Astrocyte of the cerebellum (primary cell): Measurements from ENCODE around the gene AKAP4.

ENCODE experiments used
- DNase-seq: peaks from one replicate; pipeline ENCODE4 v3.0.0-alpha.2; 2011; ENCODE audit warnings: low read depth
- H3K4me3 ChIP-seq: 2 replicates; pipeline ENCODE4 v1.5.1; 2011; ENCODE audit warnings: mild to moderate bottlenecking, low read depth, low read length, moderate library complexity
- in situ Hi-C: cut with HindIII; loops from 2 replicates; pipeline ENCODE4 v1.10.0; 2017; ENCODE audit warnings: low sequenced_read_pairs
- TF ChIP-seq, protein P1 (sequence below): IDR thresholded peaks from 2 replicates; pipeline ENCODE4 v1.5.1; 2012; ENCODE audit warnings: low read length, low read depth, moderate library complexity, mild to moderate bottlenecking; ENCODE audit errors: missing control alignments

The AKAP4 gene, protein sequence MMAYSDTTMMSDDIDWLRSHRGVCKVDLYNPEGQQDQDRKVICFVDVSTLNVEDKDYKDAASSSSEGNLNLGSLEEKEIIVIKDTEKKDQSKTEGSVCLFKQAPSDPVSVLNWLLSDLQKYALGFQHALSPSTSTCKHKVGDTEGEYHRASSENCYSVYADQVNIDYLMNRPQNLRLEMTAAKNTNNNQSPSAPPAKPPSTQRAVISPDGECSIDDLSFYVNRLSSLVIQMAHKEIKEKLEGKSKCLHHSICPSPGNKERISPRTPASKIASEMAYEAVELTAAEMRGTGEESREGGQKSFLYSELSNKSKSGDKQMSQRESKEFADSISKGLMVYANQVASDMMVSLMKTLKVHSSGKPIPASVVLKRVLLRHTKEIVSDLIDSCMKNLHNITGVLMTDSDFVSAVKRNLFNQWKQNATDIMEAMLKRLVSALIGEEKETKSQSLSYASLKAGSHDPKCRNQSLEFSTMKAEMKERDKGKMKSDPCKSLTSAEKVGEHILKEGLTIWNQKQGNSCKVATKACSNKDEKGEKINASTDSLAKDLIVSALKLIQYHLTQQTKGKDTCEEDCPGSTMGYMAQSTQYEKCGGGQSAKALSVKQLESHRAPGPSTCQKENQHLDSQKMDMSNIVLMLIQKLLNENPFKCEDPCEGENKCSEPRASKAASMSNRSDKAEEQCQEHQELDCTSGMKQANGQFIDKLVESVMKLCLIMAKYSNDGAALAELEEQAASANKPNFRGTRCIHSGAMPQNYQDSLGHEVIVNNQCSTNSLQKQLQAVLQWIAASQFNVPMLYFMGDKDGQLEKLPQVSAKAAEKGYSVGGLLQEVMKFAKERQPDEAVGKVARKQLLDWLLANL

DNA sequence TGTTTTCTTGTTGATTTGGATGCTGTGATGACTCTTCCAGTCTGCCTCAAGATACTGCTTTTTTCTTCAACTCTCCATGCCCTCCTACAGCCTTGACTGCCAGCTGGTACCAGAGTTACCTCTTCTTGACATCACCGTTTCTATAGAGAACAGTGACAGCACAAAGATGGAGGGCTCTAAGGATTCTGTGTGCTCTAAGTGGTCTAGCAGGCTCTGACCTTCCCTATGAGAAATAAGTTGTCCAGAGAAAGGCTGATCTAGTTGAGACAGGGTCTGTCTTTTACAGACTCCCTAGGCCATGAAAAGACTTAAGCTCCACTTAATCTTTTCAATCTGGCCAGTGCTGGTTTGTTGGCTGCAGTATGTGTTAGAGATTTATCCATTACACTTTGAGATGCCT, at the start of gene AKAP4:
Gene AKAP4, minus strand, starts transcription at position 101 of the 400 bp plus-strand sequence. CDS start 118 bp downstream, outside the sequence.
- in situ Hi-C loops: no loop called here
- TF ChIP-seq, protein P1, sequence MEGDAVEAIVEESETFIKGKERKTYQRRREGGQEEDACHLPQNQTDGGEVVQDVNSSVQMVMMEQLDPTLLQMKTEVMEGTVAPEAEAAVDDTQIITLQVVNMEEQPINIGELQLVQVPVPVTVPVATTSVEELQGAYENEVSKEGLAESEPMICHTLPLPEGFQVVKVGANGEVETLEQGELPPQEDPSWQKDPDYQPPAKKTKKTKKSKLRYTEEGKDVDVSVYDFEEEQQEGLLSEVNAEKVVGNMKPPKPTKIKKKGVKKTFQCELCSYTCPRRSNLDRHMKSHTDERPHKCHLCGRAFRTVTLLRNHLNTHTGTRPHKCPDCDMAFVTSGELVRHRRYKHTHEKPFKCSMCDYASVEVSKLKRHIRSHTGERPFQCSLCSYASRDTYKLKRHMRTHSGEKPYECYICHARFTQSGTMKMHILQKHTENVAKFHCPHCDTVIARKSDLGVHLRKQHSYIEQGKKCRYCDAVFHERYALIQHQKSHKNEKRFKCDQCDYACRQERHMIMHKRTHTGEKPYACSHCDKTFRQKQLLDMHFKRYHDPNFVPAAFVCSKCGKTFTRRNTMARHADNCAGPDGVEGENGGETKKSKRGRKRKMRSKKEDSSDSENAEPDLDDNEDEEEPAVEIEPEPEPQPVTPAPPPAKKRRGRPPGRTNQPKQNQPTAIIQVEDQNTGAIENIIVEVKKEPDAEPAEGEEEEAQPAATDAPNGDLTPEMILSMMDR: no peak
- no peak within 1 kb of the TSS for H3K4me3 ChIP-seq
- no peak for DNase-seq

DNA sequence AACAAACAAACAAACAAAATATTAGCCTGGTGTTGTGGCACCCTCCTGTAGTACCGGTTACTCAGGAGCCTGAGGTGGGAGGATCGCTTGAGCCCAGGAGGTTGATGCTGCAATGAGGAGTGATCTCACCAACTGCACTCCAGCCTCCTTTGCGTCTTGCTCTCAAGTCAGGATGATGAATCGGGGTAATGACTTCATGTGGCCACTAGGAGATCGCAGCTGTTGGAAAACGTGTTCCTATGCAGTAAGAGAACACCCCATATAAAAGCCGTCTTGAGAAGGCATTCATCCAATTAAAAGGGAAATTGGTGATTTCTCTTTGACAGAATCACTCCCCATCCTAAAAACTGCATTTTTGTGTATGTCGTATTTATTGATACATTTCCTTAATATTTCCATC, 10.7 kb upstream of the AKAP4 start:
- DNase-seq: no peak
- TF ChIP-seq, protein P1: peak; percentile 25
- in situ Hi-C loops: no loop called here
- no peak overlapping the region for H3K4me3 ChIP-seq

- TF ChIP-seq, protein P1: no peak
These were observed 5.9 kb upstream of the AKAP4 start for GRCh38 chrX:50206753-50207152.

GRCh38 chrX:50204364-50204899, 3.6 kb upstream of the AKAP4 start, which contains the start of gene CCNB3:
Gene CCNB3, plus strand, starts transcription at chrX:50204765. Its CDS starts 80,399 bp downstream, at chrX:50285164.
- in situ Hi-C loops: no loop called here
- TF ChIP-seq, protein P1: peak; percentile 65
- H3K4me3 ChIP-seq: peak within 1 kb of the TSS; percentile 21
- peak; percentile 35 for DNase-seq

More at GRCh38 chrX:50206753-50207152, 5.9 kb upstream of the AKAP4 start:
- in situ Hi-C loops: no loop called here
- no peak overlapping the region for H3K4me3 ChIP-seq
- no peak for DNase-seq

DNA sequence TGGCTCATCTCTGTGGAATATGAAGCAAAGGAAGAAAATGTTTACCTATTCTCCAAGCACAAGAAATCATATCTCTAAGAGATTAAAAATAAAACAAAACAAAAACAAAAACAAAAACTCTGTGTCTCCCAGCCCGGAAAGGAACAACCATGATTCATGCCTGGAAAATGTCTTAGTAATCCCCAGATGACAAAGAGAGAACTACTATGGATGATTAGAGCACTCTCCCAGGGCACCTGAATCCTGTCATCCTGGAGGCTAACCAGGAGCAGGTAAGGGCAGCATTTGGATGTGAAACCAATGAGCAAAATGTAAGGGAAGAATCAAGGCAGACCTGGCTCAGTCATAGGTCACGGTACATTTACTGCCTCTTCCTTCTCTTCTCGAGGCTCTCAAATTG, 1.7 kb upstream of the AKAP4 start:
- in situ Hi-C loops: no loop called here
- no peak overlapping the region for H3K4me3 ChIP-seq
- TF ChIP-seq, protein P1: no peak
- no peak for DNase-seq

DNA sequence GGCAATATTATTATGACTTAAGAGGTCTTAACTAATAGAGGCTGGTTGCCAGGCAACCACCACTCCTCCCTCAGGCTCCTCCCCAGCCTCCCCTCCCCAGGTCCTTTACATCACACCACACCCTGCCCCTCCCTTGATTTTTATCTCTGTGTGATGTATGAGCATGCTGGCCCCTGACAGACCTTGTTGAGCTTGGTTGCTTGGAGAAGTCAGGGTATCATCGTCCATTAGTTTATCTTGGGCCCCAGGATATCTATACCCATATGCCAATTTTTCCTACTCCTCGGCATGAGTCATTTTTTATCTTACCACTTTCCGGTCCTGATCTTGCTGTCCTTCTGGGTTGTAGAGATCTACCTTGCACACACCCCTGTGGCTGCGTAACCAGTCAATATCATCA, 2.5 kb downstream of the AKAP4 start:
- no peak overlapping the region for H3K4me3 ChIP-seq
- in situ Hi-C loops: no loop called here
- no peak for DNase-seq
- TF ChIP-seq, protein P1: no peak
